ENCODE results near the gene ANXA11. TPM values are rescaled to one million over a fixed set of nuclear protein-coding genes. Genes with fewer than 3 reads are reported as not detected.

The ANXA11 gene
- total RNA-seq, 1 experiment from 2014 or later, result 36.2 TPM

DNA sequence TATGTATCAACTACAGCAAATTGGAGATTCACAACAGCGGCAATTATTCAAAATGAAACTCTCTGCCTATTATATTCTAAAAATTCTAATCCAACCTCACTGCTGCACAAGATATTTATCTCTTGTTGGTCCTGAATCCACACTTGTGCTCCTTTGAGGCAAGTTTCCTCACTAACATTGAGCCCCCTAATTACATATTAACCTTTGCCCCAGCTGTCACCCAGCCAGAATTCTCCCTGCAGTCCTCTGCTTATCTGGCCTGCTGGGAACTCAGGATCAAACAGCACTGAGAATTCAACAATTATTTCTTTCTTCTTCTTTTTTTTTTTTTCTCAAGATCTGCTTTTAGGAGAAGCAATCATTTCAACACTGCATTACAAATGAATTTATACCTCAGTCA lies 94.4 kb downstream of the ANXA11 start:
- H3K4me1 ChIP-seq, result no peaks in the 10 kb centered on the region
- H3K27me3 ChIP-seq, result no peaks in the 10 kb centered on the region
- DNase-seq, result no peak
- no peak overlapping the region for H3K27ac ChIP-seq
- H3K4me3 ChIP-seq, result no peak overlapping the region
- no peaks in the 10 kb centered on the region for H3K36me3 ChIP-seq
- no peaks in the 10 kb centered on the region for H3K9me3 ChIP-seq (replicated peaks)

DNA sequence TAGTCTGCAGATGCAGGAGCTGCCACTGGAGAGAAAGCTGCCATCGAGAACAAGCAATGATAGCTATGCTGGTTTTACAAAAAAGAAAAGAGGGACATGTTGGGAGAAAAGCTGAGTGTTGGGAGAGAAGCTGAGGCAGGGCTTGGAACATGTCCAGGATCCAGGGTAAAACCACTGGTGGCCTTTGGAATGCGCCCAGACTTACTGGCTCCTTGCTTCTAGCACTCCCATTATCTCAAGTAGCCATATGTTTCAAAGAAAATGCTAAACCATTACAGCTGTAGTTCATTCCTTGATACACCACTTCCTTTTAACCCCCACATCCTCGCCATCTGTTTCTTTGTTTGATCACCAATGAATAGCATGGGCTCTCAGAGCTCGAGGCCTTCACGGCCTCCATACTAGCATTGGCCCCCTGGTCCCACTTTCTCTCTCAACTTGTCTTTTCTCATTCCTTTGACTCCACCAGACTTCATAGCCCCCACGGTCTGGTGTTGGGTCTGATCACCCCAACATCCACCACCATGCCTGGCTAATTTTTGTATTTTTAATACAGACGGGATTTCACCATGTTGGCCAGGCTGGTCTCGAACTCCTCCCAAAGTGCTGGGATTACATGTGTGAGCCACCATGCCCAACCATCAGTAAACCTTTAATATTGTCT lies 96.6 kb downstream of the ANXA11 start:
- H3K27ac ChIP-seq, result no peak overlapping the region
- H3K9me3 ChIP-seq (replicated peaks), result no peaks in the 10 kb centered on the region
- no peak for DNase-seq
- H3K27me3 ChIP-seq, result no peaks in the 10 kb centered on the region
- no peaks in the 10 kb centered on the region for H3K4me1 ChIP-seq
- no peak overlapping the region for H3K4me3 ChIP-seq
- no peaks in the 10 kb centered on the region for H3K36me3 ChIP-seq

DNA sequence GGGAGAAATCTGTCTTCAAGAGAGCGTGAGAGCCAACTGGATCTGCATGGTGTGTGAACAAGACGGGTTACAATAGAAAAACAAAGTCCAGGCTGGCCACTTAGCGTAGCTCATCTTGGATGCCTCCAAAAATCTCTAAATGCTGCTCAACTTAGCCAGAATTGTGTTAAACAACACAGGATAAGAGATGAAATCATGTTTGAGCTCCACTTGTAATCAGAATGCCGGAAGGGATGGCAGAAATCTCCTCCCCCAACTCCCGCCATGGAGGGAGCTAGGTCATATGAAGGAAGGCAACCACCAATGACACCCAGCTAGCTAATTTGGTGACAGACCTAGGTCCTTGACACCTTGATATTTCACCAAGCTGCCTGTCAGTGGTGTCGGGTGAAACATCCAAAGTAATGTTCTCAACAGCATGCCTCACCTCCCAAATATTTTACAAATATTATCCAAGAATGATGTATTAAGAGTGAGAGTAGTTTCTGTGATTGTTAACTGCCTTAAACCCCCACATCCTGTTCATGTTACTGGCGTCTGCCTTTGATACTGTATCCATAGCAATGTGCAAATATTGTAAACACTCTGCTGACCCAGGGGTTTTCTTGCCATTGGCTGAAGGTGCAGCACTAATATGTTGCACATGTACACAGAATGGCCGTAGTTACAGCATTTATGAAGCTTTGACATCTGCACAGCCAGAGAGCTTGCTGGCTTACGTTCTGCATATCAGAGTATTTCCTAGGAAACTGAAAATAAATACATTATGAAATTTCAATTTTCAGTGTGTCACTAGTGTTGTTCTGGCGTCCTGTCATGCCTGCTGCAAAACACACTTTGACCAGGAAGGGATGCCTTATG lies 101.0 kb downstream of the ANXA11 start:
- H3K36me3 ChIP-seq, result no peaks in the 10 kb centered on the region
- no peaks in the 10 kb centered on the region for H3K27me3 ChIP-seq
- H3K27ac ChIP-seq, result no peak overlapping the region
- no peak for DNase-seq
- no peak overlapping the region for H3K4me3 ChIP-seq
- H3K4me1 ChIP-seq, result no peaks in the 10 kb centered on the region
- no peaks in the 10 kb centered on the region for H3K9me3 ChIP-seq (replicated peaks)

Other genes with a start within 250 kb of the ANXA11 start
- 11.1 and 12.7 TPM in 2 replicates for gene TMEM254, start 126.9 kb downstream of the ANXA11 start, total RNA-seq (2014; rRNA removed; shearing (Covaris generic))
- 4.7 and 7.2 TPM in 2 replicates for gene PLAC9, start 72.8 kb downstream of the ANXA11 start, total RNA-seq (2014; rRNA removed; shearing (Covaris generic))
- 0.15 TPM in 1 of 2 replicates, not detected in the other for gene MAT1A, start 84.1 kb upstream of the ANXA11 start, total RNA-seq (2014; rRNA removed; shearing (Covaris generic))
- gene DYDC1, start 151.2 kb upstream of the ANXA11 start, total RNA-seq (2014; rRNA removed; shearing (Covaris generic)), result not detected in 2 replicates
- gene DYDC2, start 151.2 kb upstream of the ANXA11 start, total RNA-seq (2014; rRNA removed; shearing (Covaris generic)), result 0.13 TPM in 1 of 2 replicates, not detected in the other
- gene PRXL2A, start 203.0 kb upstream of the ANXA11 start, total RNA-seq (2014; rRNA removed; shearing (Covaris generic)), result 259 and 261 TPM in 2 replicates
- gene TSPAN14, start 248.8 kb upstream of the ANXA11 start, total RNA-seq (2014; rRNA removed; shearing (Covaris generic)), result 37.7 and 40.4 TPM in 2 replicates